HG03060 (cell line): ENCODE data around the gene CD74.

ENCODE experiments used
- ATAC-seq: cut with Tn5 transposase; IDR thresholded peaks from one replicate; pipeline ENCODE4 v1.9.1; 2021; ENCODE audit warnings: low read depth, moderate number of reproducible peaks; ENCODE audit not compliant: unreplicated experiment

The CD74 gene

GRCh38 chr5:150411245-150411979, 1.3 kb downstream of the CD74 start:
- ATAC-seq, result no peak

GRCh38 chr5:150410524-150411244, 2.0 kb downstream of the CD74 start:
- no peak for ATAC-seq

GRCh38 chr5:150409638-150410523, 2.8 kb downstream of the CD74 start:
- no peak for ATAC-seq

- no peak for ATAC-seq
Observed at GRCh38 chr5:150408231-150408943, 4.3 kb downstream of the CD74 start.

DNA sequence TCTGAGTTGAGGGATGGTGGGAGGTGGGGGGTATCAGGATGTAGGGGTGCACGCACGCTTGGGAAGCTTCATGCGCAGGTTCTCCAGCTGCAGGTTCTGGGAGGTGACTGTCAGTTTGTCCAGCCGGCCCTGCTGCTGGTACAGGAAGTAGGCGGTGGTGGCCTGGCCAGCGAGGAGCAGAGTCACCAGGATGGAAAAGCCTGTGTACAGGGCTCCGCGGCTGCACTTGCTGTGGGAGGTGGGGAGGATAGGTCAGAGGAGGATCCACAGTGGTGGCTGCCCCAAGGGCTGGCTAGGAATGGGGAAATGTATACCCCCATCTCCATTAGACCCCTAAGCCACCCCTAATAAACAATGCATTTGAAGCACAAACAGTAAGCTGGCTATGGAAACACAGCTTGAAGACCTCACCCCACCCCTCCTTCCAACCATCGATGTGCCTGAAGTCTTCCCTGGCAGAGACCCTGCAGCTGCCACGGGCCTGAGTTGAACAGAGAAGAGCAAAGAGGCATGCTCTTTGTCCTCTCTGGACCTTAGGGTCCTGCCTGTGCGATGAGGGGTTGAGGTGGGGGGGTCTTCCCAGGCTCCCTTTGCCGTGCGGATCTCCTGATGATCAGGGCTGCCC, 5.5 kb downstream of the CD74 start:
- no peak for ATAC-seq

- ATAC-seq, result no peak
Observed at GRCh38 chr5:150406723-150407095, 6.0 kb downstream of the CD74 start.

- ATAC-seq, result no peak
Observed at GRCh38 chr5:150406103-150406722, 6.5 kb downstream of the CD74 start.

DNA sequence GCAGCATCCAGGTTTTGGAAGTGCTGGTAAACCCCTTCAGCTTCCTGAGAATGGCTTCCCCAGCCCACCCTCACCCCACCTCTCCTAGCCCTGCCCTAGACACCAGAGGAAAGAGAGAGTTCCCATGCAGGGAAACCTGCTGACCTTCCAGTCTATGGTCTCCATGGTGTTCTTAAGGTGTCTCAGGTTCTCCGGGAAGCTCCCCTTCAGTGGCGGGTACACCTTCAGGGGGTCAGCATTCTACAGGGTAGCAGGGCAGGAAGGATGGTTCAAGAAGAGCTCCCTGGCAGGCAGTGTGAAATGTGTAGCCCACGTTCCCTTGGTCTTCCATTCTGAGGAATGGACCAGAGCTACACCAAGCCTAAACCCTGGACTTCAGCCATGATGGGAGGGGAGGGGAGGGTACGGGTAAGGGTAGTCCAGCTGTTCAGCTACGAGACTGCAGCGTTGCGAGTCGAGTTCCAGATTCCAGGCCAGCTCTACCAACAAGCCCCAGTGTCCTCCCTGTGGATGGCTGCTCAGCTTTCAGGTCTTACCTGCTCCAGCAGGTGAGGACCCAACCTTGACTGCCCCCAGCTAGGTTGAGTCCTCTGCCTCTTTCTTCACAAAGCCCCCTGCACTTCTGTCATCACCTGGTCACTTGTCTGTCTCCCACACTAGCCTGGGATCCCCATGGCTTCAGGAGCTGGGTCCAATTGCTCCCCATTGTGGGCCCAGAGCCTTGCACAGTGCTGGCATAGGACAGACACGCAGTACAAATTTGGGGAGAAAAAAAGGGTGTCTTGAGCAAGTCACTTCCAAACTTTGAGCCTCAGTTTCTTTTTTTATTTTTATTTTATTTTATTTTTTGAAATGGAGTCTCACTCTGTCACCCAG, 7.5 kb downstream of the CD74 start:
- no peak for ATAC-seq

- ATAC-seq, result no peak
Observed at GRCh38 chr5:150404535-150404934, 8.2 kb downstream of the CD74 start.

- ATAC-seq, result no peak
Observed at GRCh38 chr5:150404121-150404520, 8.6 kb downstream of the CD74 start.

- no peak for ATAC-seq
Observed at GRCh38 chr5:150402901-150403342, 9.8 kb downstream of the CD74 start.

GRCh38 chr5:150402229-150402773, 10.4 kb downstream of the CD74 start:
- ATAC-seq, result no peak

DNA sequence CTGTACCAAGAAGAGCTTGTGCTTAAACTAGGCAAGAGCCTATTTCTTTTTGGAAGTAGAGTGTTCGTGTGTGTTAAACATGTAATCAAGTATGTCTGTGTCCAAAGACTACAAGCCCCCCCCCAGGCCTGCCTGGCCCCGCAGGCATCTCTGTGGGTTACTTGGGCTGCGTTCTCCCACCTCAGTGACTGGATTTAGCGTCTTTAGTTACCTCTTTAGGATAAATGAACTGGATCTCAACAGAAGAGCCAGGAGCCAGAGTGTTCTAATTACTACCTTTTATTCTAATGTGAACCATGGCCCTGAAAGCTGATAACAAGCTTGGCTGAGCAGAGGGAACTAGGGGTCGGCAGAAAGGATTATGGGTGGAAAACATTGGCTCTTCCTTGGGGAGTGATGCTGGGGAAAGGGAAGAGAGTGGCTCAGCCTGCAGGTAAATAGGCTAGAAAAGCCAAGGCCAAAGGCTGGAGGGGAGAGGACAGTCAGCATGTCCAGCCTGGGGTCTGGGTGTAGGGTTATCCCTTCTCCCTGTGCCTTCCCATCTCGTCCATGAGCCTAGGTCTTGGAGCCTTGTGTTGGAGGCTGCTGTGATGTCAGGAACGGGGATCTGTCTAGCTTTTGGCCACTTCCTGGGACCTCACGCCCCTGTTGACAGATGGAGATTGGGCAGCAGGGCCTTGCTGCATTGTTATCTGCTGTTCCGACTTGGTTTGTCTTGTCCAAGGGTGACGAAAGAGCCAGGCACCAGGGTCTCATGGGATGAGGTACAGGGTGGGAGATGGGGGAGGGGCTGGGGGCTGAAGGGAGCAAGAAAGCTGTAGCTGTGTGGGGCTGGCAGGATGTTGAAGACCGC, 11.1 kb downstream of the CD74 start:
- ATAC-seq, result no peak

DNA sequence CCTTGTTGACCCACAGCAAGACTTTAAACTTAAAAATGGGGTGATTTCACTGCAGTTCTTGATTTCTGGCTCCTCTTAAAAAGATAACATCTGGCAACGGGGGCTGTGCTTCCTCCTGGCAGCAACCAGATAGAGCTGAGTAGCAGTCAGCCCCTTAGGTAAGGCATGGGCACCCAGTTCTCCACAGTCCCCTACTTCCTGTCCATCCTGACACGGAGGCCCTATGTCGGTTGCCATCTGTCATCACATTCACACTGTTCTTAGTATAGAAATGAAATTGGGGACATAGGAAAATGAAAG, 11.7 kb downstream of the CD74 start:
- ATAC-seq, result no peak

DNA sequence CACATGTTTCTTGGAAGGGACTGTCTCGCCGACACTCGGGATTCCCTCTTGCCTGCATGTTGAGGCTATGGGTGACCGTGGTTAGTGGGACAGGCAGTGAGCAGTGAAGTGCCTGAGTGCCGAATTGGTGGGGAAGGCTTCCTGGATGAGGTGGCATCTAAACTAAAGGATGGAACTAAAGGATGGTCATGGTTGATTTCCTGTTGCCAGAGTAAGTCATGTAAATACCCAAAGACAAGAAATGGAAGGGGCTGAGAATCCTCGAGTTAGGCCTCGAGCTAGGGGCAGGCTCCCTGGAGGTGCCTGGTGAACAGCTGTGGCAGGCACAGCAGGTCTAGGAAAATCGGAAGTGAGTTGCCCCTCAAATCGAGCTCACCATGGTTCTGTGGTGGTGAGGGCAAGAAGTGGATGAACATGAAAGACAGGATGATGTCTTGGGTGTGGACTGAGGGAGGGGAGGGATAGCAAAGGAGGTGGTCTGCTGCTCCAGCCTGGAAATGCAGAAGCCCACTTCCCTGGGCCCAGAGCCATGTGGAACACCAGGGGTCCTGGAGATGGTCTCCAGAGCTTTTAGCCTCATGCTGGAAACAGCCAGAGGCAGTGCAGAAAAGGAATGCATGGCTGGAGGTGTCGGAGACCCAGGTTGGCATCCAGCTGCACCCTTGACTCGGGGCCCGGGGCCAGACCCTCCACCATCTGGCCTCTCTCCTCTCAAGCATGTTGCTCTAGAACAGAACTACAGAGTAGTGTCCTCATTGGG, 12.2 kb downstream of the CD74 start:
- ATAC-seq, result no peak

GRCh38 chr5:150399524-150400211, 13.0 kb downstream of the CD74 start:
- no peak for ATAC-seq
